ENCODE data around the gene ASIC2. TPM values are rescaled to one million over a fixed set of nuclear protein-coding genes. Genes with fewer than 3 reads are reported as not detected.

The ASIC2 gene
- total and polyA plus RNA-seq, 2 experiments from 2014 or later: 0.52 to 2.8 TPM

DNA sequence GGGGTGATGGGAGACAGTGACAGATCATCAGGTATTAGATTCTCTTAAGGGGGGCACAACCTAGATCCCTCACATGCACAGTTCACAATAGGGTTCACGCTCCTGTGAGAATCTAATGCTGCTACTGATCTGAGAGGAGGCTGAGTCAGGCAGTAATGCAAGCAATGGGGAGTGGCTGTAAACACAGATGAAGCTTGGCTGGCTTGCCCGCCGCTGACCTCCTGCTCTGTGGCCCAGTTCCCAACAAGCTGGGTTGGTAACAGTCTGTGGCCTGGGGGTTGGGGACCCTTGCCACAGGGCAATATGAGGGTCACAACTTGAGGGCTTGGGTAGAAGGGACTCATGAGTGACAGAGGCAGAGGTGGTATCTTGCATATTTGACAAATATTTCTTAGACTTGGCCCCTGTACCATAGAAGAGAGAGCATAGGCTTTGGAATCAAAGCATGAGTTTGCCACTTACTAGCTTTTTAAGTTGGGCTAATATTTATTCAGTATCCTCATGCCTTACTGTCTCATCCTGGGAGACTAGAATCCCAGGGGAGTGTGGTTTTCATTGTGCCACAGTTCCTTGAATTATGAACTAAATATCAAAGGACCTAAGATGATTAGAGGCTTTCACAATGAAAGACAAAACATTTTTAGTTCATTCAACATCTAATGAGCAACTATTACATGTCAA is 168.1 kb downstream of the ASIC2 start (continued):
- TF ChIP-seq, protein P1, sequence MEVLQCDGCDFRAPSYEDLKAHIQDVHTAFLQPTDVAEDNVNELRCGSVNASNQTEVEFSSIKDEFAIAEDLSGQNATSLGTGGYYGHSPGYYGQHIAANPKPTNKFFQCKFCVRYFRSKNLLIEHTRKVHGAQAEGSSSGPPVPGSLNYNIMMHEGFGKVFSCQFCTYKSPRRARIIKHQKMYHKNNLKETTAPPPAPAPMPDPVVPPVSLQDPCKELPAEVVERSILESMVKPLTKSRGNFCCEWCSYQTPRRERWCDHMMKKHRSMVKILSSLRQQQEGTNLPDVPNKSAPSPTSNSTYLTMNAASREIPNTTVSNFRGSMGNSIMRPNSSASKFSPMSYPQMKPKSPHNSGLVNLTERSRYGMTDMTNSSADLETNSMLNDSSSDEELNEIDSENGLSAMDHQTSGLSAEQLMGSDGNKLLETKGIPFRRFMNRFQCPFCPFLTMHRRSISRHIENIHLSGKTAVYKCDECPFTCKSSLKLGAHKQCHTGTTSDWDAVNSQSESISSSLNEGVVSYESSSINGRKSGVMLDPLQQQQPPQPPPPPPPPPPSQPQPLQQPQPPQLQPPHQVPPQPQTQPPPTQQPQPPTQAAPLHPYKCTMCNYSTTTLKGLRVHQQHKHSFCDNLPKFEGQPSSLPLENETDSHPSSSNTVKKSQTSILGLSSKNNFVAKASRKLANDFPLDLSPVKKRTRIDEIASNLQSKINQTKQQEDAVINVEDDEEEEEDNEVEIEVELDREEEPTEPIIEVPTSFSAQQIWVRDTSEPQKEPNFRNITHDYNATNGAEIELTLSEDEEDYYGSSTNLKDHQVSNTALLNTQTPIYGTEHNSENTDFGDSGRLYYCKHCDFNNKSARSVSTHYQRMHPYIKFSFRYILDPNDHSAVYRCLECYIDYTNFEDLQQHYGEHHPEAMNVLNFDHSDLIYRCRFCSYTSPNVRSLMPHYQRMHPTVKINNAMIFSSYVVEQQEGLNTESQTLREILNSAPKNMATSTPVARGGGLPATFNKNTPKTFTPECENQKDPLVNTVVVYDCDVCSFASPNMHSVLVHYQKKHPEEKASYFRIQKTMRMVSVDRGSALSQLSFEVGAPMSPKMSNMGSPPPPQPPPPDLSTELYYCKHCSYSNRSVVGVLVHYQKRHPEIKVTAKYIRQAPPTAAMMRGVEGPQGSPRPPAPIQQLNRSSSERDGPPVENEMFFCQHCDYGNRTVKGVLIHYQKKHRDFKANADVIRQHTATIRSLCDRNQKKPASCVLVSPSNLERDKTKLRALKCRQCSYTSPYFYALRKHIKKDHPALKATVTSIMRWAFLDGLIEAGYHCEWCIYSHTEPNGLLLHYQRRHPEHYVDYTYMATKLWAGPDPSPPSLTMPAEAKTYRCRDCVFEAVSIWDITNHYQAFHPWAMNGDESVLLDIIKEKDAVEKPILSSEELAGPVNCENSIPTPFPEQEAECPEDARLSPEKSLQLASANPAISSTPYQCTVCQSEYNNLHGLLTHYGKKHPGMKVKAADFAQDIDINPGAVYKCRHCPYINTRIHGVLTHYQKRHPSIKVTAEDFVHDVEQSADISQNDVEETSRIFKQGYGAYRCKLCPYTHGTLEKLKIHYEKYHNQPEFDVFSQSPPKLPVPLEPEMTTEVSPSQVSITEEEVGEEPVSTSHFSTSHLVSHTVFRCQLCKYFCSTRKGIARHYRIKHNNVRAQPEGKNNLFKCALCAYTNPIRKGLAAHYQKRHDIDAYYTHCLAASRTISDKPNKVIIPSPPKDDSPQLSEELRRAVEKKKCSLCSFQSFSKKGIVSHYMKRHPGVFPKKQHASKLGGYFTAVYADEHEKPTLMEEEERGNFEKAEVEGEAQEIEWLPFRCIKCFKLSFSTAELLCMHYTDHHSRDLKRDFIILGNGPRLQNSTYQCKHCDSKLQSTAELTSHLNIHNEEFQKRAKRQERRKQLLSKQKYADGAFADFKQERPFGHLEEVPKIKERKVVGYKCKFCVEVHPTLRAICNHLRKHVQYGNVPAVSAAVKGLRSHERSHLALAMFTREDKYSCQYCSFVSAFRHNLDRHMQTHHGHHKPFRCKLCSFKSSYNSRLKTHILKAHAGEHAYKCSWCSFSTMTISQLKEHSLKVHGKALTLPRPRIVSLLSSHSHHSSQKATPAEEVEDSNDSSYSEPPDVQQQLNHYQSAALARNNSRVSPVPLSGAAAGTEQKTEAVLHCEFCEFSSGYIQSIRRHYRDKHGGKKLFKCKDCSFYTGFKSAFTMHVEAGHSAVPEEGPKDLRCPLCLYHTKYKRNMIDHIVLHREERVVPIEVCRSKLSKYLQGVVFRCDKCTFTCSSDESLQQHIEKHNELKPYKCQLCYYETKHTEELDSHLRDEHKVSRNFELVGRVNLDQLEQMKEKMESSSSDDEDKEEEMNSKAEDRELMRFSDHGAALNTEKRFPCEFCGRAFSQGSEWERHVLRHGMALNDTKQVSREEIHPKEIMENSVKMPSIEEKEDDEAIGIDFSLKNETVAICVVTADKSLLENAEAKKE (CRISPR knock-in tag; IDR thresholded peaks at IDR 0.05): no peak

DNA sequence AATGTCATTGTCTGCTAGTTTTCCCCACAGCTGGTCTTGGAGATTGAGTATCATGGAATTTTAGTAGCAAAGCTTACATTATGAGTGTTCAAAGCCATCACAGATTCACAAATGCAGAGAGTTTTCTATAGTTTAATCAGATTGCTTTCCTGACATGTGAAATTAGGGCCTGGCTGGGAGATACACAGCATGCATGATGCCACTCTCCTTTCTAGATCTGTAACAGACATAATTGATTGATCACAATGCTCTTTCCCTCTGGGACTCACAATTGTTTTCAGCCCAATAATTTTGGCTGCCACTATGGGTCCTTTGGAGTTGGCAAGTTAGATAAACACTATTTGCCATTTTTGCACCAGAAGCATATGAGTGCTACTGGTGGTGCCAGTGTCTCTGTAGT is 168.9 kb downstream of the ASIC2 start:
- H3F3A ChIP-seq (replicated peaks; ENCODE audit: low read depth): no peaks in the 10 kb centered on the region
- TF ChIP-seq, protein P1 (CRISPR knock-in tag; IDR thresholded peaks at IDR 0.05): no peak
- TF ChIP-seq STAT1 (IDR thresholded peaks at IDR 0.05; ENCODE audit: unreplicated experiment): no peak
- no peak for TF ChIP-seq ZNF114 (CRISPR knock-in tag; IDR thresholded peaks at IDR 0.05)
- TF ChIP-seq JUNB (IDR thresholded peaks at IDR 0.05; ENCODE audit: unreplicated experiment): no peak
- TF ChIP-seq CREB1 (CRISPR knock-in tag; IDR thresholded peaks at IDR 0.05; ENCODE audit: low read depth): no peak
- no peak overlapping the region for H3K4me2 ChIP-seq
- no peak overlapping the region for H3K27ac Mint-ChIP-seq
- H3K79me2 ChIP-seq (replicated peaks; ENCODE audit: insufficient read depth): no peaks in the 10 kb centered on the region
- no peaks in the 10 kb centered on the region for H3K36me3 ChIP-seq (ENCODE audit: insufficient read depth)
- no peak overlapping the region for H3K27ac ChIP-seq (ENCODE audit: low read depth)
- no peak overlapping the region for H2AFZ ChIP-seq
- no peak overlapping the region for H3K4me3 ChIP-seq
- H3K36me3 Mint-ChIP-seq (ENCODE audit: low read depth): no peaks in the 10 kb centered on the region
- no peaks in the 10 kb centered on the region for H3K27me3 ChIP-seq (ENCODE audit: insufficient read depth)
- peaks cover 5% of the 10 kb centered on the region; the same call in 2 of the 3 replicates for H3K4me1 Mint-ChIP-seq
- no peaks in the 10 kb centered on the region for H3K4me1 ChIP-seq (ENCODE audit: insufficient read depth)
- no peaks in the 10 kb centered on the region; the same call in 1 of the 2 replicates for H3K9me2 ChIP-seq (ENCODE audit: insufficient read depth)
- H4K20me1 ChIP-seq (replicated peaks; ENCODE audit: insufficient read depth): no peaks in the 10 kb centered on the region
- no peaks in the 10 kb centered on the region for H3K27me3 Mint-ChIP-seq (ENCODE audit: insufficient read depth, low read depth, poor library complexity)
- DNase-seq (ENCODE audit: low spot score) (no peak), ATAC-seq (no peak)
- no peaks in the 10 kb centered on the region for H3K9me3 Mint-ChIP-seq
- no peak overlapping the region for H3K4me3 Mint-ChIP-seq
